K562 (cell line): ENCODE results near the gene BRD7. TPM values are rescaled to one million over a fixed set of nuclear protein-coding genes. Genes with fewer than 3 reads are reported as not detected.

Source experiments
- CAMTA2 ChIP-seq: fragments of 250-450 bp; sonication (Bioruptor Pico); conservative IDR thresholded peaks from 2 replicates; pipeline ENCODE4 v1.5.1; 2022
- CCAR2 ChIP-seq: fragments of 200-400 bp; formaldehyde crosslinking; IDR thresholded peaks from 2 replicates; pipeline ENCODE4 v1.6.1; 2017; ENCODE audit warnings: mild to moderate bottlenecking, low read depth, low read length
- EHMT2 ChIP-seq: fragments of 450-650 bp; IDR thresholded peaks from 2 replicates; pipeline ENCODE4 v1.6.1; 2018; ENCODE audit warnings: antibody characterized with exemption
- FOXA1 ChIP-seq: fragments of 450-650 bp; IDR thresholded peaks from 2 replicates; pipeline ENCODE4 v1.6.1; 2016; ENCODE audit warnings: mild to moderate bottlenecking, borderline replicate concordance
- HDAC6 ChIP-seq: IDR thresholded peaks from 2 replicates; pipeline ENCODE4 v1.6.1; 2012; ENCODE audit warnings: low read depth, mild to moderate bottlenecking, control low read depth, inconsistent platforms, low read length, moderate library complexity
- KLF16 ChIP-seq: IDR thresholded peaks from 2 replicates; pipeline ENCODE4 v1.6.1; 2016; ENCODE audit warnings: antibody characterized with exemption
- MBD2 ChIP-seq: sonication (generic); IDR thresholded peaks from 2 replicates; pipeline ENCODE4 v1.6.1; 2016; ENCODE audit warnings: low read depth, borderline replicate concordance
- NONO ChIP-seq, 2 experiments: fragments of 200-400 bp in 1 of 2; fragments of 450-650 bp in 1 of 2; formaldehyde crosslinking in 1 of 2; IDR thresholded peaks; 2 replicates each; pipeline ENCODE4 v1.6.1; 2017; ENCODE audit warnings: low read depth in 2 of 2, mild to moderate bottlenecking in 2 of 2, moderate library complexity in 2 of 2, low read length in 1 of 2
- RAD21 ChIP-seq, 2 experiments: fragments of 250-450 bp in 1 of 2; fragments of 450-650 bp in 1 of 2; sonication (Bioruptor Pico) in 1 of 2; formaldehyde crosslinking in 1 of 2; IDR thresholded peaks in 1 of 2; conservative IDR thresholded peaks in 1 of 2; 2 replicates each; pipeline versions ENCODE4 v1.4.0 to v1.8.0; 2020 to 2022; ENCODE audit warnings: mild to moderate bottlenecking in 2 of 2, moderate library complexity in 1 of 2
- SIX5 ChIP-seq, 2 experiments: IDR thresholded peaks; 2 replicates each; pipeline ENCODE4 v1.6.1; 2011; ENCODE audit warnings: low read length in 2 of 2, borderline replicate concordance in 1 of 2, low read depth in 1 of 2, mild to moderate bottlenecking in 1 of 2, moderate library complexity in 1 of 2; ENCODE audit not compliant: insufficient read depth in 1 of 2
- SMARCE1 ChIP-seq: fragments of 450-650 bp; IDR thresholded peaks from 2 replicates; pipeline ENCODE4 v1.7.1; 2016; ENCODE audit warnings: mild to moderate bottlenecking
- TAF9B ChIP-seq: fragments of 450-650 bp; IDR thresholded peaks from 2 replicates; pipeline ENCODE4 v1.6.1; 2018; ENCODE audit warnings: mild to moderate bottlenecking; ENCODE audit not compliant: partially characterized antibody
- U2AF2 ChIP-seq: fragments of 200-400 bp; formaldehyde crosslinking; optimal IDR thresholded peaks from 2 replicates; pipeline ENCODE3; 2017; ENCODE audit warnings: low read depth, mild to moderate bottlenecking, low read length
- ZNF436 ChIP-seq: fragments of 250-450, 450-650 bp; sonication (Bioruptor Pico); formaldehyde crosslinking; IDR thresholded peaks from 2 replicates; pipeline ENCODE4 v1.7.0; 2020; ENCODE audit warnings: mild to moderate bottlenecking
- polyA plus RNA-seq, 8 experiments: library from polyadenylated mRNA; depleted of rRNA in 4 of 8; stranded (reverse) in 5 of 8; unstranded in 3 of 8; fragments of >200 nt; fragmentation: Nextera tagmentation in 2 of 8; fragmentation: Illumina TruSeq in 1 of 8; extraction: Ambion mirVana in 2 of 8; extraction: Trizol in 1 of 8; gene quantifications; 2 replicates each; pipeline versions ENCODE4 v1.2.1 to v1.2.3, GENCODE V29; 2011 to 2014; ENCODE audit warnings: inconsistent platforms in 1 of 8, missing spikeins in 1 of 8
- total RNA-seq, 7 experiments: library from RNA; depleted of rRNA in 6 of 7; stranded (reverse); fragments of >200 nt in 6 of 7; fragmentation: Illumina TruSeq in 2 of 7; extraction: Trizol in 2 of 7; gene quantifications; 2 replicates each; pipeline versions ENCODE4 v1.2.1 to v1.2.3, GENCODE V29; 2011 to 2021; ENCODE audit warnings: low replicate concordance in 1 of 7
- TF ChIP-seq, protein P1 (sequence below): fragments of 150-350 bp; conservative IDR thresholded peaks from 2 replicates; pipeline ENCODE4 v1.6.1; 2014; ENCODE audit warnings: low read length
- TF ChIP-seq, protein P2 (sequence below), 2 experiments: IDR thresholded peaks; 2 replicates each; pipeline ENCODE4 v1.6.1; 2012; ENCODE audit warnings: improper control_type of control experiment in 2 of 2, low read depth in 2 of 2, low read length in 2 of 2, borderline replicate concordance in 1 of 2
- TF ChIP-seq, protein P3 (sequence below): fragments of 250-450 bp; sonication (Bioruptor Pico); IDR thresholded peaks from 2 replicates; pipeline ENCODE4 v1.8.0; 2022; ENCODE audit warnings: moderate library complexity, mild to moderate bottlenecking, inconsistent platforms
- TF ChIP-seq, protein P4 (sequence below): fragments of 150-350 bp; IDR thresholded peaks from 2 replicates; pipeline ENCODE4 v1.6.1; 2014; ENCODE audit warnings: low read depth, mild to moderate bottlenecking, low read length, borderline replicate concordance

The BRD7 gene
- total and polyA plus RNA-seq, 9 of the 15 experiments (the other 6 are each of a cell fraction or from before 2014, with no cell fraction given) = 20.6 to 101 (median 68.7) TPM

DNA sequence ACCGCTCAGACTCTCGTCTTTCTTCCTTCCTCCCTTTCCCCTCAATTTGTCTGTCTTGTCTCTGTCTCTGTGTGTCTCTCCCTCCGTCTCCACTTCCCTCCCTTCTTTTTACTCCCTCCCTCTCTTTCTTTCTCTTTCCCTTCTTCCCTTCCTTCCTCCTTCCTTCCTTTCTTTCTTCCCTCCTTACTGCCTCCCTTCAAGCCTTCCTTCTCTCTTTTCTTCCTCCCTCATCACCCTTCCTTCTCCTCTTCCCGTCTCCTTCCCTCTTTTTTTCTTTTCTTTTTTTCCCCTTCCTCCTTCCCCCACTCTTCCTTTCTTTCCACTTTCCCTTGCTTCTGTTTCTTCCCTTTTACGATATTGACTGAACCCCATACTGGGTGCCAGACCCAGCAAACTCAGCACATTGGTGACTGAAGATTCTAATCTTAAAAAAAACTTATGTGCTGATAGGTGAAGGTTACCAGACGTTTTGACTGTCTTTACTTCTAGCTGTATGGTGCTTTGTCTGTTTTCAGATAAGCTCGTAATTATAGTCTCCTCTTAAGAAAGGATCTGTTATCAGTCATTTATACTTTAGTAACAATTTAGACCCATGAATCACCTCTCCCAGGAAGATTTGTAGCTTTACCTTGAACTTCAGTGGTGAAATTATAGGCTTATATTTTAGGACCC is 481 bp upstream of the BRD7 start (continued):
- TF ChIP-seq, protein P1, sequence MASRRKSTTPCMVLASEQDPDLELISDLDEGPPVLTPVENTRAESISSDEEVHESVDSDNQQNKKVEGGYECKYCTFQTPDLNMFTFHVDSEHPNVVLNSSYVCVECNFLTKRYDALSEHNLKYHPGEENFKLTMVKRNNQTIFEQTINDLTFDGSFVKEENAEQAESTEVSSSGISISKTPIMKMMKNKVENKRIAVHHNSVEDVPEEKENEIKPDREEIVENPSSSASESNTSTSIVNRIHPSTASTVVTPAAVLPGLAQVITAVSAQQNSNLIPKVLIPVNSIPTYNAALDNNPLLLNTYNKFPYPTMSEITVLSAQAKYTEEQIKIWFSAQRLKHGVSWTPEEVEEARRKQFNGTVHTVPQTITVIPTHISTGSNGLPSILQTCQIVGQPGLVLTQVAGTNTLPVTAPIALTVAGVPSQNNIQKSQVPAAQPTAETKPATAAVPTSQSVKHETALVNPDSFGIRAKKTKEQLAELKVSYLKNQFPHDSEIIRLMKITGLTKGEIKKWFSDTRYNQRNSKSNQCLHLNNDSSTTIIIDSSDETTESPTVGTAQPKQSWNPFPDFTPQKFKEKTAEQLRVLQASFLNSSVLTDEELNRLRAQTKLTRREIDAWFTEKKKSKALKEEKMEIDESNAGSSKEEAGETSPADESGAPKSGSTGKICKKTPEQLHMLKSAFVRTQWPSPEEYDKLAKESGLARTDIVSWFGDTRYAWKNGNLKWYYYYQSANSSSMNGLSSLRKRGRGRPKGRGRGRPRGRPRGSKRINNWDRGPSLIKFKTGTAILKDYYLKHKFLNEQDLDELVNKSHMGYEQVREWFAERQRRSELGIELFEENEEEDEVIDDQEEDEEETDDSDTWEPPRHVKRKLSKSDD = no peak
- TF ChIP-seq CCAR2 = no peak
- TF ChIP-seq MBD2 = no peak
- TF ChIP-seq TAF9B = peak; percentile 38
- TF ChIP-seq, protein P2, sequence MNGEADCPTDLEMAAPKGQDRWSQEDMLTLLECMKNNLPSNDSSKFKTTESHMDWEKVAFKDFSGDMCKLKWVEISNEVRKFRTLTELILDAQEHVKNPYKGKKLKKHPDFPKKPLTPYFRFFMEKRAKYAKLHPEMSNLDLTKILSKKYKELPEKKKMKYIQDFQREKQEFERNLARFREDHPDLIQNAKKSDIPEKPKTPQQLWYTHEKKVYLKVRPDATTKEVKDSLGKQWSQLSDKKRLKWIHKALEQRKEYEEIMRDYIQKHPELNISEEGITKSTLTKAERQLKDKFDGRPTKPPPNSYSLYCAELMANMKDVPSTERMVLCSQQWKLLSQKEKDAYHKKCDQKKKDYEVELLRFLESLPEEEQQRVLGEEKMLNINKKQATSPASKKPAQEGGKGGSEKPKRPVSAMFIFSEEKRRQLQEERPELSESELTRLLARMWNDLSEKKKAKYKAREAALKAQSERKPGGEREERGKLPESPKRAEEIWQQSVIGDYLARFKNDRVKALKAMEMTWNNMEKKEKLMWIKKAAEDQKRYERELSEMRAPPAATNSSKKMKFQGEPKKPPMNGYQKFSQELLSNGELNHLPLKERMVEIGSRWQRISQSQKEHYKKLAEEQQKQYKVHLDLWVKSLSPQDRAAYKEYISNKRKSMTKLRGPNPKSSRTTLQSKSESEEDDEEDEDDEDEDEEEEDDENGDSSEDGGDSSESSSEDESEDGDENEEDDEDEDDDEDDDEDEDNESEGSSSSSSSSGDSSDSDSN (IDR thresholded peaks at IDR 0.05; ENCODE audit: borderline replicate concordance in 1 of 2, low read depth in 2 of 2, low read length in 2 of 2) = no peak
- TF ChIP-seq, protein P3, sequence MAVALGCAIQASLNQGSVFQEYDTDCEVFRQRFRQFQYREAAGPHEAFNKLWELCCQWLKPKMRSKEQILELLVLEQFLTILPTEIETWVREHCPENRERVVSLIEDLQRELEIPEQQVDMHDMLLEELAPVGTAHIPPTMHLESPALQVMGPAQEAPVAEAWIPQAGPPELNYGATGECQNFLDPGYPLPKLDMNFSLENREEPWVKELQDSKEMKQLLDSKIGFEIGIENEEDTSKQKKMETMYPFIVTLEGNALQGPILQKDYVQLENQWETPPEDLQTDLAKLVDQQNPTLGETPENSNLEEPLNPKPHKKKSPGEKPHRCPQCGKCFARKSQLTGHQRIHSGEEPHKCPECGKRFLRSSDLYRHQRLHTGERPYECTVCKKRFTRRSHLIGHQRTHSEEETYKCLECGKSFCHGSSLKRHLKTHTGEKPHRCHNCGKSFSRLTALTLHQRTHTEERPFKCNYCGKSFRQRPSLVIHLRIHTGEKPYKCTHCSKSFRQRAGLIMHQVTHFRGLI (CRISPR knock-in tag) = no peak
- TF ChIP-seq RAD21 (CRISPR knock-in tag; conservative IDR thresholded peaks at IDR 0.05 in 1 of 2, IDR thresholded peaks at IDR 0.05 in 1 of 2) = no peak
- no peak for TF ChIP-seq SIX5 (IDR thresholded peaks at IDR 0.05; ENCODE audit: borderline replicate concordance in 1 of 2, insufficient read depth in 1 of 2, low read depth in 1 of 2, low read length in 2 of 2)
- no peak for TF ChIP-seq HDAC6
- TF ChIP-seq FOXA1 = no peak
- TF ChIP-seq, protein P4, sequence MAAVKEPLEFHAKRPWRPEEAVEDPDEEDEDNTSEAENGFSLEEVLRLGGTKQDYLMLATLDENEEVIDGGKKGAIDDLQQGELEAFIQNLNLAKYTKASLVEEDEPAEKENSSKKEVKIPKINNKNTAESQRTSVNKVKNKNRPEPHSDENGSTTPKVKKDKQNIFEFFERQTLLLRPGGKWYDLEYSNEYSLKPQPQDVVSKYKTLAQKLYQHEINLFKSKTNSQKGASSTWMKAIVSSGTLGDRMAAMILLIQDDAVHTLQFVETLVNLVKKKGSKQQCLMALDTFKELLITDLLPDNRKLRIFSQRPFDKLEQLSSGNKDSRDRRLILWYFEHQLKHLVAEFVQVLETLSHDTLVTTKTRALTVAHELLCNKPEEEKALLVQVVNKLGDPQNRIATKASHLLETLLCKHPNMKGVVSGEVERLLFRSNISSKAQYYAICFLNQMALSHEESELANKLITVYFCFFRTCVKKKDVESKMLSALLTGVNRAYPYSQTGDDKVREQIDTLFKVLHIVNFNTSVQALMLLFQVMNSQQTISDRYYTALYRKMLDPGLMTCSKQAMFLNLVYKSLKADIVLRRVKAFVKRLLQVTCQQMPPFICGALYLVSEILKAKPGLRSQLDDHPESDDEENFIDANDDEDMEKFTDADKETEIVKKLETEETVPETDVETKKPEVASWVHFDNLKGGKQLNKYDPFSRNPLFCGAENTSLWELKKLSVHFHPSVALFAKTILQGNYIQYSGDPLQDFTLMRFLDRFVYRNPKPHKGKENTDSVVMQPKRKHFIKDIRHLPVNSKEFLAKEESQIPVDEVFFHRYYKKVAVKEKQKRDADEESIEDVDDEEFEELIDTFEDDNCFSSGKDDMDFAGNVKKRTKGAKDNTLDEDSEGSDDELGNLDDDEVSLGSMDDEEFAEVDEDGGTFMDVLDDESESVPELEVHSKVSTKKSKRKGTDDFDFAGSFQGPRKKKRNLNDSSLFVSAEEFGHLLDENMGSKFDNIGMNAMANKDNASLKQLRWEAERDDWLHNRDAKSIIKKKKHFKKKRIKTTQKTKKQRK = no peak
- no peak for TF ChIP-seq NONO (IDR thresholded peaks at IDR 0.05; ENCODE audit: low read depth in 2 of 2, low read length in 1 of 2)
- no peak for TF ChIP-seq ZNF436 (CRISPR knock-in tag)
- TF ChIP-seq CAMTA2 = no peak
- TF ChIP-seq KLF16 = no peak
- TF ChIP-seq SMARCE1 = peak; percentile 87
- no peak for TF ChIP-seq U2AF2
- peak; percentile 91 for TF ChIP-seq EHMT2
